Gastrocnemius medialis (tissue), 4 donors: ENCODE measurements around the gene CCDC51. TPM values are rescaled to one million over a fixed set of nuclear protein-coding genes. Genes with fewer than 3 reads are reported as not detected.

Experiments
- ATAC-seq, 2 donors: fragments of 150-250 bp; one replicate each; pipeline ENCODE4 v1.9.1; 2016
- DNase-seq, 2 donors: peaks; one replicate each; pipeline ENCODE4 v3.0.0-alpha.2; 2019
- H3K27ac ChIP-seq, 4 donors: fragments of 200-600 bp; sonication (generic); 1 replicate in 1 of 4; 2 replicates in 3 of 4; pipeline ENCODE4 v1.5.1; 2016 to 2018; ENCODE audit warnings: mild to moderate bottlenecking in 2 of 4, moderate library complexity in 1 of 4
- H3K27me3 ChIP-seq, 3 donors: fragments of 200-600 bp; sonication (generic) in 2 of 3; 1 replicate in 1 of 3; 2 replicates in 2 of 3; pipeline versions ENCODE4 v1.5.1 to v1.6.0; 2016 to 2019; ENCODE audit warnings: mild to moderate bottlenecking in 1 of 3, moderate library complexity in 1 of 3
- H3K36me3 ChIP-seq, 2 donors: fragments of 200-600 bp; sonication (generic) in 1 of 2; one replicate each; pipeline ENCODE4 v1.5.1; 2017 to 2018
- H3K4me1 ChIP-seq, 2 donors: fragments of 200-600 bp; sonication (generic) in 1 of 2; one replicate each; pipeline ENCODE4 v1.5.1; 2016 to 2017; ENCODE audit warnings: mild to moderate bottlenecking in 2 of 2
- H3K4me3 ChIP-seq, 4 donors: fragments of 200-600 bp; sonication (generic) in 3 of 4; 1 replicate in 1 of 4; 2 replicates in 3 of 4; pipeline ENCODE4 v1.5.1; 2016 to 2019; ENCODE audit warnings: mild to moderate bottlenecking in 2 of 4
- H3K9me3 ChIP-seq, 3 donors: fragments of 200-600 bp; sonication (generic) in 2 of 3; 1 replicate in 1 of 3; 2 replicates in 2 of 3; pipeline ENCODE4 v1.5.1; 2016 to 2019
- POLR2A ChIP-seq, 2 donors: fragments of 450-650 bp; IDR thresholded peaks; one replicate each; pipeline ENCODE4 v1.6.1; 2017; ENCODE audit warnings: antibody characterized with exemption in 2 of 2, mild to moderate bottlenecking in 2 of 2, moderate library complexity in 2 of 2
- in situ Hi-C, 4 donors: fragments of 200-750 bp; cut with MboI; loops; one replicate each; pipeline versions ENCODE4 v1.15.0 to v1.8.0; 2017; ENCODE audit warnings: low sequenced_read_pairs in 4 of 4
- intact Hi-C: fragments of 100-400 bp; cut with DNase I; formaldehyde crosslinking; loops from one replicate; pipeline ENCODE4 v1.15.1; 2023; ENCODE audit warnings: low total_unique reads
- total RNA-seq, 4 donors: library from RNA; depleted of rRNA; stranded (reverse); fragments of >200 nt; gene quantifications; one replicate each; pipeline versions ENCODE4 v1.1.0 to v1.2.3, GENCODE V29; 2016
- TF ChIP-seq, protein P1 (sequence below), 5 experiments: fragments of 450-650 bp in 3 of 5; fragments of 200-600 bp in 2 of 5; sonication (generic) in 2 of 5; IDR thresholded peaks in 4 of 5; conservative IDR thresholded peaks in 1 of 5; 1 replicate in 4 of 5; 2 replicates in 1 of 5; pipeline ENCODE4 v1.5.1; 2016 to 2019; ENCODE audit warnings: antibody characterized with exemption in 5 of 5, mild to moderate bottlenecking in 3 of 5, moderate library complexity in 3 of 5

The CCDC51 gene
- total RNA-seq, 4 donors from 2014 or later = 4.9 to 12.2 (median 9.9) TPM

DNA sequence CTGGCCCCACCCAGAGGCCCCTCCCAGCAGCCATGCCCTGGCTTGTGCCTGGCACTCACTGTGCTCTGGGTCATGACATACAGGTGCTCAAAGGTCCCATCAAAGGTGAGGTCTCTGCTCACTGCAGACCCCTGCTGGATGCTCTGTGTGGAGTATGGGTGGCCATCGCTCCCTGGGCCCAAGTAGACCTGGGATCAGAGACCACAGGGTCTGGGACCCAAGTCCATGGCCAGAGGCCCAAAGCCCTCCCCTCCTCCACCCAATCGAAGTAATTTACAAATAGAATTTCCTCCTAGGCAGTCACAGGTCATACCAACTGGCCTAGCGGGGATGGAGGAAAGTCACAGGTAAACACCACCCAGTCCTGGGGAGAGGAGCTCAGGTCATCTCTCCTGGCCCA lies 17.6 kb downstream of the CCDC51 start:
- H3K27ac ChIP-seq = no peak overlapping the region
- no peaks in the 10 kb centered on the region for H3K36me3 ChIP-seq
- in situ Hi-C loops = no loop called here

DNA sequence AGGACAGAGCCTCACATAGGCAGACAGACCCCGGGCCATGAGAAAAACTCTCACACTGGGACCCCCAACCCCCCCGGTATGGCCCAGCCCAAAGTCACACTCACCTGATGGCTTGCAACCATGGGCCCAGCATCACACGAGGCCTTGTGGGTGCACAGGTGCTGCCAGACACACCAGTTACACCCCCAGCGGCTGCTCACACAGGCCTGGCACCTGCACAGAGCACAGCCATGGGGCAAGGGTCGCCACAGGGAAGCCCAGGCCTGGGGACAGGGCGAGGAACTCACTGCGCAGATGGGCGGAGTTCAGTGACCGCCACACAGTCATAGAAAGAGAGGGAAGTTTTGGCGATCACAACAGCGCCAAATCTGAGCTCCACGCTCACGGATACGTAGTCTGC lies 19.4 kb downstream of the CCDC51 start:
- DNase-seq (no peak), ATAC-seq (no peak)
- in situ Hi-C loops = no loop called here
- H3K27ac ChIP-seq = no peak overlapping the region
- intact Hi-C loops = no loop called here
- H3K27me3 ChIP-seq = no peaks in the 10 kb centered on the region
- no peak overlapping the region for H3K4me3 ChIP-seq
- TF ChIP-seq POLR2A (IDR thresholded peaks at IDR 0.05) = no peak
- TF ChIP-seq, protein P1, sequence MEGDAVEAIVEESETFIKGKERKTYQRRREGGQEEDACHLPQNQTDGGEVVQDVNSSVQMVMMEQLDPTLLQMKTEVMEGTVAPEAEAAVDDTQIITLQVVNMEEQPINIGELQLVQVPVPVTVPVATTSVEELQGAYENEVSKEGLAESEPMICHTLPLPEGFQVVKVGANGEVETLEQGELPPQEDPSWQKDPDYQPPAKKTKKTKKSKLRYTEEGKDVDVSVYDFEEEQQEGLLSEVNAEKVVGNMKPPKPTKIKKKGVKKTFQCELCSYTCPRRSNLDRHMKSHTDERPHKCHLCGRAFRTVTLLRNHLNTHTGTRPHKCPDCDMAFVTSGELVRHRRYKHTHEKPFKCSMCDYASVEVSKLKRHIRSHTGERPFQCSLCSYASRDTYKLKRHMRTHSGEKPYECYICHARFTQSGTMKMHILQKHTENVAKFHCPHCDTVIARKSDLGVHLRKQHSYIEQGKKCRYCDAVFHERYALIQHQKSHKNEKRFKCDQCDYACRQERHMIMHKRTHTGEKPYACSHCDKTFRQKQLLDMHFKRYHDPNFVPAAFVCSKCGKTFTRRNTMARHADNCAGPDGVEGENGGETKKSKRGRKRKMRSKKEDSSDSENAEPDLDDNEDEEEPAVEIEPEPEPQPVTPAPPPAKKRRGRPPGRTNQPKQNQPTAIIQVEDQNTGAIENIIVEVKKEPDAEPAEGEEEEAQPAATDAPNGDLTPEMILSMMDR (IDR thresholded peaks at IDR 0.05 in 4 of 5, conservative IDR thresholded peaks at IDR 0.05 in 1 of 5) = no peak
- H3K36me3 ChIP-seq = no peaks in the 10 kb centered on the region
- no peaks in the 10 kb centered on the region for H3K4me1 ChIP-seq
- no peaks in the 10 kb centered on the region for H3K9me3 ChIP-seq

More for the DNA sequence above, 17.6 kb downstream of the CCDC51 start:
- intact Hi-C loops = no loop called here
- H3K9me3 ChIP-seq = no peaks in the 10 kb centered on the region
- H3K4me1 ChIP-seq = peaks cover 0 to 5% of the 10 kb centered on the region in 2 donors
- ATAC-seq (no peak), DNase-seq (no peak)
- no peak overlapping the region for H3K4me3 ChIP-seq
- no peak for TF ChIP-seq POLR2A (IDR thresholded peaks at IDR 0.05)
- TF ChIP-seq, protein P1 (IDR thresholded peaks at IDR 0.05 in 4 of 5, conservative IDR thresholded peaks at IDR 0.05 in 1 of 5) = no peak
- H3K27me3 ChIP-seq = no peaks in the 10 kb centered on the region

DNA sequence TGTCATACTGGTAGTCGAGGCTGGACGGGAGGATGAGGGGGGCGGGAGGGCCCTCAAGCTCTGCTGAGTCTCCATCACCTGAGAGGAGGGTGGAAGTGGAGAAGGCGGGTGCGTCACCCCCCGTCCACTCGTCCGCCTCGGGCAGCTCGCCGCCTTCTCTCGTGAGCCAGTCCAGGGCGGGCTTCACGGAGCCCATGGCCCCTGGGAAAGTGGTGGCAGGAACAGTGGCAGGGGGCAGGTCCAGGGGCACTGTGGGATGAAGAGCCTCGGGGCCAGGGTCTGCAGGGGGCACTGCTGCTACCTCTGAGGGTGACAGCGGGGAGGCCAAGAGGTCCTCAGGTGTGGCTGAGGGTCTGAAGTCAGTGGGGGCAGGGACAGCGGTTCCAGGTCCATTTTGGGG lies 20.3 kb downstream of the CCDC51 start:
- DNase-seq = no peak
- no peaks in the 10 kb centered on the region for H3K27me3 ChIP-seq
- H3K27ac ChIP-seq = no peak overlapping the region
- H3K9me3 ChIP-seq = no peaks in the 10 kb centered on the region
- TF ChIP-seq, protein P1 (IDR thresholded peaks at IDR 0.05 in 4 of 5, conservative IDR thresholded peaks at IDR 0.05 in 1 of 5) = no peak
- no peak for TF ChIP-seq POLR2A (IDR thresholded peaks at IDR 0.05)
- no peak for ATAC-seq
- intact Hi-C loops (no loop called here), in situ Hi-C loops (no loop called here)
- H3K4me1 ChIP-seq = no peaks in the 10 kb centered on the region
- no peak overlapping the region for H3K4me3 ChIP-seq
- H3K36me3 ChIP-seq = no peaks in the 10 kb centered on the region

DNA sequence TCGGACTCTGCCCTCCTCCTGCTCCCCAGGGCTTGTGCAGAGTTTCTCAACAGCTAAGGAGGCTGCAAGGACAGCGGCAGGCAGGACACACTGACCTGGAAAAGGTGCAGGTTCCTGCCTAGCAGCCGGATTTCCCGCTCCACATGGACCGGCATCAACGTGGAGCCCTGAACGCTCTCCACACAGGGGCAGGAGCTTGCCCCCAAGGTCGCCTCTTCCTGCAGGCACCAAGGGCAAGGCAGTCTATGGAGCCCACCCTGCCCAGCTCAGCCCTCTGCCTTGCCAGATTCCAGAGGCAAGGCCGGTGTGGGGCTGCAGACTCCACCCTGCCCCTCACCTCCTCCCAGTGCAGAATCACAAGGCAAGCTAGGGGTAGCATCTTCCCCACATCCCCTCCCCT lies 20.8 kb downstream of the CCDC51 start:
- in situ Hi-C loops (no loop called here), intact Hi-C loops (no loop called here)
- Histone ChIP-seq H3K4me3 (no peak overlapping the region), H3K36me3 (no peaks in the 10 kb centered on the region), H3K27me3 (no peaks in the 10 kb centered on the region), H3K9me3 (no peaks in the 10 kb centered on the region), H3K27ac (no peak overlapping the region), H3K4me1 (no peaks in the 10 kb centered on the region)
- ATAC-seq (no peak), DNase-seq (no peak)
- no peak for TF ChIP-seq POLR2A (IDR thresholded peaks at IDR 0.05)
- TF ChIP-seq, protein P1 (IDR thresholded peaks at IDR 0.05 in 4 of 5, conservative IDR thresholded peaks at IDR 0.05 in 1 of 5) = no peak

DNA sequence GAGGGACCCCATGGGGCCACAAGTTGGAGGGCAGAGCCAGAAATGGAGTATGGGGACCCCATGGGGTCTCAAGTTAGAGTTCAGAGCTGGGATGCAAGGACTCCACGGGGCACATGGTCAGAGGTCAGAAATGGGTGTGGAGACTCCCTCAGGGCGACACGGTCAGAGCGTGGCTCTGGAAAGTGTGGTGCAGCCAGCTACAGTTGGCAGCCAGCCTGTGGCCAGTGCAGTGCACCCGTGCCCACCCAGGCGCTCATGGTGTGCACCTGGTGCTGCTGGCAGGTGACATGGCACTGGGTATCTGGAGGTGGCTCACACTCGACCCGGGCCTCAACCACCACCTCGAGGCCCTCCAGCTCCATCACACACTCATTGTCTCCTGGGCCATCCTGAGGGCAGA lies 21.3 kb downstream of the CCDC51 start:
- ATAC-seq (no peak), DNase-seq (no peak)
- H3K4me3 ChIP-seq = no peak overlapping the region
- no peaks in the 10 kb centered on the region for H3K27me3 ChIP-seq
- no peaks in the 10 kb centered on the region for H3K36me3 ChIP-seq
- H3K9me3 ChIP-seq = no peaks in the 10 kb centered on the region
- TF ChIP-seq, protein P1 (IDR thresholded peaks at IDR 0.05 in 4 of 5, conservative IDR thresholded peaks at IDR 0.05 in 1 of 5) = no peak
- TF ChIP-seq POLR2A (IDR thresholded peaks at IDR 0.05) = no peak
- in situ Hi-C loops = no loop called here
- H3K4me1 ChIP-seq = no peaks in the 10 kb centered on the region
- intact Hi-C loops = no loop called here
- H3K27ac ChIP-seq = no peak overlapping the region
